HepG2 (cell line): ENCODE measurements around the gene C11orf58. TPM values are rescaled to one million over a fixed set of nuclear protein-coding genes. Genes with fewer than 3 reads are reported as not detected.

Source experiments
- ATAC-seq: fragments of 200-7000 bp; cut with Tn5 transposase; 3 replicates; pipeline ENCODE4 v1.9.1; 2020; ENCODE audit warnings: mild to moderate bottlenecking, moderate library complexity
- BruUV-seq: library from RNA; stranded (reverse); fragments of 400-500 nt; replicated peaks from 2 replicates; lab custom pipeline; 2021; lab: Mats Ljungman, UMichigan
- CTCF ChIA-PET: fragments of 300-600 bp; formaldehyde crosslinking; extraction: SDS; loops from one replicate; lab custom pipeline; 2021; ENCODE audit warnings: low total read pairs, inconsistent platforms, low intra/inter-chr PET ratio; lab: Yijun Ruan, JAX
- POLR2A ChIA-PET: fragments of 350-600 bp; sonication (Branson Sonifier 250); formaldehyde crosslinking; loops from one replicate; lab custom pipeline; 2020; ENCODE audit warnings: antibody characterized with exemption, inconsistent platforms; lab: Yijun Ruan, JAX
- DNase-seq: peaks from one replicate; pipeline ENCODE4 v3.0.0-alpha.2; 2015; ENCODE audit warnings: low spot score
- FAIRE-seq: peaks from 3 replicates; lab custom pipeline; 2011; peaks lifted over from hg19 to GRCh38; lab: Jason Lieb, UNC
- H2AFZ ChIP-seq: one replicate; pipeline ENCODE4 v1.6.1; 2011; ENCODE audit warnings: low read length, inconsistent platforms
- H3K27ac ChIP-seq: fragments of 300-600 bp; 3 replicates; pipeline ENCODE4 v1.8.0; 2011; ENCODE audit warnings: mixed run types, mild to moderate bottlenecking, mixed read lengths, low read length, inconsistent platforms; ENCODE audit not compliant: insufficient read depth; ENCODE audit errors: extremely low read length
- H3K27me3 ChIP-seq, 2 experiments: fragments of 200-600 bp in 1 of 2; 2 replicates in 1 of 2; 3 replicates in 1 of 2; pipeline versions ENCODE4 v1.6.0 to v1.8.0; 2011; ENCODE audit warnings: low read length in 2 of 2, mild to moderate bottlenecking in 2 of 2, moderate library complexity in 2 of 2, inconsistent platforms in 1 of 2; ENCODE audit not compliant: insufficient read depth in 2 of 2, control insufficient read depth in 1 of 2
- H3K36me3 ChIP-seq, 2 experiments: fragments of 200-600 bp in 1 of 2; replicated peaks in 1 of 2; 2 replicates in 1 of 2; 3 replicates in 1 of 2; pipeline versions ENCODE4 v1.5.1 to v1.8.0; 2011; ENCODE audit warnings: low read length in 2 of 2, inconsistent platforms in 1 of 2; ENCODE audit not compliant: insufficient read depth in 2 of 2, control insufficient read depth in 1 of 2
- H3K4me1 ChIP-seq: 2 replicates; pipeline ENCODE4 v1.5.1; 2012; ENCODE audit warnings: low read length, inconsistent platforms; ENCODE audit not compliant: insufficient read depth
- H3K4me2 ChIP-seq: 2 replicates; pipeline ENCODE4 v1.6.0; 2011; ENCODE audit warnings: low read depth, low read length, inconsistent platforms
- H3K4me3 ChIP-seq, 3 experiments: fragments of 200-600 bp in 1 of 3; sonication (generic), shearing (Covaris generic) in 1 of 3; replicated peaks in 1 of 3; 2 replicates each; pipeline ENCODE4 v1.5.1; 2011 to 2016; ENCODE audit warnings: low read length in 3 of 3, inconsistent platforms in 2 of 3, low read depth in 2 of 3, mild to moderate bottlenecking in 2 of 3, control low read depth in 1 of 3, mixed read lengths in 1 of 3; ENCODE audit not compliant: insufficient read depth in 1 of 3
- H3K79me2 ChIP-seq: one replicate; pipeline ENCODE4 v1.6.1; 2011; ENCODE audit warnings: low read length, inconsistent platforms; ENCODE audit not compliant: insufficient read depth
- H3K9ac ChIP-seq: 2 replicates; pipeline ENCODE4 v1.6.0; 2011; ENCODE audit warnings: mild to moderate bottlenecking, low read depth, low read length, inconsistent platforms; ENCODE audit not compliant: insufficient read depth
- H3K9me3 ChIP-seq: 2 replicates; pipeline ENCODE4 v1.5.1; 2012; ENCODE audit warnings: mild to moderate bottlenecking, low read length
- H4K20me1 ChIP-seq: 2 replicates; pipeline ENCODE4 v1.6.0; 2011; ENCODE audit warnings: inconsistent platforms, mild to moderate bottlenecking, low read length, moderate library complexity; ENCODE audit not compliant: insufficient read depth
- CAMTA2 ChIP-seq: sonication (generic); formaldehyde crosslinking; IDR thresholded peaks from 2 replicates; pipeline ENCODE4 v1.4.0; 2020; ENCODE audit warnings: mild to moderate bottlenecking, missing genetic modification reagents, borderline replicate concordance
- CCDC6 ChIP-seq: sonication (generic); formaldehyde crosslinking; IDR thresholded peaks from 2 replicates; pipeline ENCODE4 v1.8.1; 2022; ENCODE audit warnings: mild to moderate bottlenecking, missing genetic modification reagents, moderate library complexity
- FOXO4 ChIP-seq: sonication (generic); formaldehyde crosslinking; conservative IDR thresholded peaks from 2 replicates; pipeline ENCODE4 v1.8.1; 2023; ENCODE audit warnings: missing genetic modification reagents
- JUN ChIP-seq: sonication (generic); formaldehyde crosslinking; IDR thresholded peaks from 2 replicates; pipeline ENCODE4 v1.4.0; 2020; ENCODE audit warnings: mild to moderate bottlenecking, missing genetic modification reagents
- LCORL ChIP-seq, 2 experiments: fragments of 450-650 bp in 1 of 2; sonication (generic) in 1 of 2; formaldehyde crosslinking in 1 of 2; IDR thresholded peaks; 2 replicates each; pipeline versions ENCODE4 v1.5.0 to v1.6.1; 2017 to 2020; ENCODE audit warnings: antibody characterized with exemption in 1 of 2, missing genetic modification reagents in 1 of 2
- MNT ChIP-seq: fragments of 450-650 bp; IDR thresholded peaks from 2 replicates; pipeline ENCODE4 v1.6.1; 2016
- MXD3 ChIP-seq: IDR thresholded peaks from 2 replicates; pipeline ENCODE4 v1.6.1; 2016; ENCODE audit warnings: mild to moderate bottlenecking, missing biosample characterization, missing genetic modification reagents
- NCOR1 ChIP-seq: fragments of 200-600 bp; sonication (generic); IDR thresholded peaks from 2 replicates; pipeline ENCODE4 v1.7.0; 2017; ENCODE audit warnings: antibody characterized with exemption, low read length, borderline replicate concordance
- RXRA ChIP-seq: sonication (generic); formaldehyde crosslinking; IDR thresholded peaks from 2 replicates; pipeline ENCODE4 v1.5.1; 2020; ENCODE audit warnings: missing genetic modification reagents
- SIN3A ChIP-seq: IDR thresholded peaks from 2 replicates; pipeline ENCODE4 v1.6.1; 2011; ENCODE audit warnings: low read depth, mild to moderate bottlenecking, control low read depth, low read length, borderline replicate concordance
- SMAD1 ChIP-seq: sonication (generic); formaldehyde crosslinking; IDR thresholded peaks from 2 replicates; pipeline ENCODE4 v1.4.0; 2020; ENCODE audit warnings: missing genetic modification reagents, low read depth, mild to moderate bottlenecking, borderline replicate concordance
- SOX6 ChIP-seq, 2 experiments: fragments of 450-650 bp in 1 of 2; sonication (generic) in 1 of 2; formaldehyde crosslinking in 1 of 2; IDR thresholded peaks; 2 replicates each; pipeline versions ENCODE4 v1.4.0 to v1.6.1; 2017 to 2020; ENCODE audit warnings: antibody characterized with exemption in 1 of 2, mild to moderate bottlenecking in 1 of 2, missing genetic modification reagents in 1 of 2
- ZBTB3 ChIP-seq: sonication (generic); formaldehyde crosslinking; IDR thresholded peaks from 2 replicates; pipeline ENCODE4 v1.4.0; 2020; ENCODE audit warnings: low read depth, mild to moderate bottlenecking, moderate library complexity, missing genetic modification reagents, borderline replicate concordance
- ZNF691 ChIP-seq: sonication (generic); formaldehyde crosslinking; IDR thresholded peaks from 2 replicates; pipeline ENCODE4 v1.4.0; 2020; ENCODE audit warnings: missing genetic modification reagents, low read depth, mild to moderate bottlenecking, borderline replicate concordance
- ZNF703 ChIP-seq: sonication (generic); formaldehyde crosslinking; IDR thresholded peaks from 2 replicates; pipeline ENCODE4 v1.5.1; 2020; ENCODE audit warnings: missing genetic modification reagents, mild to moderate bottlenecking, moderate library complexity, borderline replicate concordance
- ZNF75D ChIP-seq: sonication (generic); formaldehyde crosslinking; IDR thresholded peaks from 2 replicates; pipeline ENCODE4 v1.8.1; 2023; ENCODE audit warnings: missing genetic modification reagents, mild to moderate bottlenecking, borderline replicate concordance
- WGBS: methylation state at CpG from one replicate; pipeline ENCODE4 v1.1.6; 2017; ENCODE audit warnings: low lambda C conversion rate; 5-methylcytosine and 5-hydroxymethylcytosine counted together
- in situ Hi-C: cut with HindIII; loops from 2 replicates; pipeline ENCODE4 v1.10.0; 2017; ENCODE audit warnings: low pct_unique_long_range_greater_than_20kb; ENCODE audit not compliant: extremely low pct_ligation_motif_present
- intact Hi-C: fragments of 100-400 bp; cut with micrococcal nuclease; formaldehyde crosslinking; loops from one replicate; pipeline ENCODE4 v1.10.0; 2022; ENCODE audit not compliant: unreplicated experiment
- polyA plus RNA-seq, 8 experiments: library from polyadenylated mRNA; depleted of rRNA in 3 of 8; stranded (reverse) in 7 of 8; unstranded in 1 of 8; fragments of >200 nt; fragmentation: Illumina TruSeq in 4 of 8; extraction: Trizol in 4 of 8; gene quantifications; 2 replicates each; pipeline versions ENCODE4 v1.2.1 to v1.2.3, GENCODE V29; 2011 to 2016; ENCODE audit warnings: low read depth in 4 of 8, missing spikeins in 1 of 8, mixed read lengths in 1 of 8; ENCODE audit not compliant: insufficient read depth in 1 of 8
- total RNA-seq, 5 experiments: library from RNA; depleted of rRNA; stranded (reverse); fragments of >200 nt; fragmentation: Illumina TruSeq; extraction: Trizol; gene quantifications; 2 replicates each; pipeline ENCODE4 v1.2.3, GENCODE V29; 2016; ENCODE audit warnings: low read depth in 1 of 5

The C11orf58 gene
- total and polyA plus RNA-seq, 2 of the 13 experiments (the other 11 are each of a cell fraction or from before 2014, with no cell fraction given) = 83.8 to 167 TPM

GRCh38 chr11:16779436-16779835 is 41.0 kb downstream of the C11orf58 start:
- no peak overlapping the region for H3K9ac ChIP-seq
- BruUV-seq = no TSS peak
- no peak overlapping the region for H3K4me2 ChIP-seq
- no peaks in the 10 kb centered on the region for H3K9me3 ChIP-seq
- H3K36me3 ChIP-seq = peaks cover 5 to 6% of the 10 kb centered on the region in 2 experiments; a peak in 3 of 5 replicates
- in situ Hi-C loops (no loop called here), intact Hi-C loops (no loop called here)
- TF ChIP-seq JUN (no peak), SIN3A (no peak), MXD3 (no peak), ZNF75D (no peak), LCORL (IDR thresholded peaks at IDR 0.05) (no peak), LCORL (CRISPR knock-in tag; IDR thresholded peaks at IDR 0.05) (no peak), ZBTB3 (CRISPR knock-in tag) (no peak), SOX6 (IDR thresholded peaks at IDR 0.05) (no peak), SOX6 (CRISPR knock-in tag; IDR thresholded peaks at IDR 0.05) (no peak), ZNF703 (CRISPR knock-in tag) (no peak), RXRA (CRISPR knock-in tag) (no peak), CCDC6 (CRISPR knock-in tag) (no peak), NCOR1 (no peak), MNT (no peak), CAMTA2 (no peak), SMAD1 (no peak), FOXO4 (CRISPR knock-in tag) (no peak), ZNF691 (CRISPR knock-in tag) (no peak)
- H4K20me1 ChIP-seq = no peaks in the 10 kb centered on the region
- no peak for FAIRE-seq
- H3K27ac ChIP-seq = no peak overlapping the region
- H3K79me2 ChIP-seq = no peaks in the 10 kb centered on the region
- 100% methylated on average over 5 of the region's 8 CpGs for WGBS
- no peak for ATAC-seq
- no peak overlapping the region for H3K4me3 ChIP-seq
- H3K27me3 ChIP-seq = no peaks in the 10 kb centered on the region
- no peak overlapping the region for H2AFZ ChIP-seq
- ChIA-PET POLR2A (no interaction called here), CTCF (no interaction called here)
- no peak for DNase-seq
- peaks cover 38% of the 10 kb centered on the region for H3K4me1 ChIP-seq
